Head of caudate nucleus (tissue), 42 donors: ENCODE results near the gene OCIAD2.
"Not testable (repeated sequence)": the region's sequence is repeated elsewhere in the genome, so short reads cannot be mapped to it uniquely, and the experiment has no call there.

ENCODE experiments used
- DNase-seq, 42 donors: peaks; one replicate each; pipeline versions ENCODE4 v3.0.0 to v3.0.0-alpha.2; 2020 to 2021; ENCODE audit warnings: mixed read lengths in 7 of 42
- intact Hi-C: fragments of 100-400 bp; cut with DNase I; formaldehyde crosslinking; loops from one replicate; pipeline ENCODE4 v1.15.0; 2022

The OCIAD2 gene

GRCh38 chr4:48909697-48910096, 3.1 kb upstream of the OCIAD2 start:
- DNase-seq, result peak in 31 of 42 donors; percentile 23 to 84 (median 51)
- intact Hi-C loops, result no loop called here

- intact Hi-C loops, result no loop called here
- DNase-seq, result no peak
Observed at GRCh38 chr4:48908687-48909086, 2.1 kb upstream of the OCIAD2 start.

GRCh38 chr4:48907706-48908477, 1.3 kb upstream of the OCIAD2 start:
- DNase-seq, result no peak
- intact Hi-C loops, result no loop called here

GRCh38 chr4:48905363-48906015, 1.1 kb downstream of the OCIAD2 start:
- DNase-seq, result no peak
- intact Hi-C loops, result no loop called here

- intact Hi-C loops, result no loop called here
Observed at GRCh38 chr4:48904541-48905142, 1.9 kb downstream of the OCIAD2 start.

DNA sequence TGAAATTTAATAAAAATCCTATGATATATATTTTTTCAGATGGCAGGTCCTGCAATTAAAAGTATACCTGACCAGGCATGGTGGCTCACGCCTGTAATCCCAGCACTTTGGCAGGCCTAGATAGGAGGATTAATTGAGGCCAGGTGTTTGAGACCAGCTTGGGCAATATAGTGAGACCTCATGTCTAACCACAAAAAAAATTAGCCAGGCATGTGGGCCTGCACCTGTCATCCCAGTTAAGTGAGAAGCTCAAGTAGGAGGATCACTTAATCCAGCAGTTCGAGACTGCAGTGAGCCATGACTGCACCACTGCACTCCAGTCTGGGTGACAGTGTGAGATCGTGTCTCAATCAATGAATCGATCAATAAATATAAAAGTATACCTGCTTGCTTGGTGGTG, 2.5 kb downstream of the OCIAD2 start:
- no peak for DNase-seq
- intact Hi-C loops, result no loop called here

More at GRCh38 chr4:48904541-48905142, 1.9 kb downstream of the OCIAD2 start:
- DNase-seq, result no peak

- no peak for DNase-seq
- intact Hi-C loops, result no loop called here
Observed at GRCh38 chr4:48902266-48902665, 4.3 kb downstream of the OCIAD2 start.

DNA sequence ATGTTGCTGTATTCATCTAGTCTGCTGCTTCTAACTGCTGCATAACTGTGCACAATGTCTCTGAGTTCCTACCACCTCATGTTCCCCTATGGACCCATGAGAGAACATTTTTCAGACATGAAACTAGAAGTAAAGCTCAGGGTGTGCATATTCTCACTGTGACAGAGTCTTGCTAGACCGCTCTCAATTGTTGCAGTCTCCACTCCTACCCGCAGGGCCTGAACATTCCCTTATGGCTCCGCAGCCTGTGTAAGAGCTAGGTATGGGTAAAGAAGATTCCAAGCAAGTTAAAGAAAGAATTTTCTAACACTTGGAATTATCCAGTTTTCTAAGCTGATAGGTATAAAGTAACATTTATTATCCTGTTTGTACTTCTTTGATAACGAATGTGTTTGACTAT, 5.4 kb downstream of the OCIAD2 start:
- intact Hi-C loops, result no loop called here

GRCh38 chr4:48899950-48900349, 6.6 kb downstream of the OCIAD2 start:
- peak in 26 of 42 donors; percentile 9 to 74 (median 34) for DNase-seq
- intact Hi-C loops, result no loop called here

More for the DNA sequence above, 5.4 kb downstream of the OCIAD2 start:
- no peak for DNase-seq

GRCh38 chr4:48899432-48899749, 7.2 kb downstream of the OCIAD2 start:
- intact Hi-C loops, result no loop called here
- no peak for DNase-seq

DNA sequence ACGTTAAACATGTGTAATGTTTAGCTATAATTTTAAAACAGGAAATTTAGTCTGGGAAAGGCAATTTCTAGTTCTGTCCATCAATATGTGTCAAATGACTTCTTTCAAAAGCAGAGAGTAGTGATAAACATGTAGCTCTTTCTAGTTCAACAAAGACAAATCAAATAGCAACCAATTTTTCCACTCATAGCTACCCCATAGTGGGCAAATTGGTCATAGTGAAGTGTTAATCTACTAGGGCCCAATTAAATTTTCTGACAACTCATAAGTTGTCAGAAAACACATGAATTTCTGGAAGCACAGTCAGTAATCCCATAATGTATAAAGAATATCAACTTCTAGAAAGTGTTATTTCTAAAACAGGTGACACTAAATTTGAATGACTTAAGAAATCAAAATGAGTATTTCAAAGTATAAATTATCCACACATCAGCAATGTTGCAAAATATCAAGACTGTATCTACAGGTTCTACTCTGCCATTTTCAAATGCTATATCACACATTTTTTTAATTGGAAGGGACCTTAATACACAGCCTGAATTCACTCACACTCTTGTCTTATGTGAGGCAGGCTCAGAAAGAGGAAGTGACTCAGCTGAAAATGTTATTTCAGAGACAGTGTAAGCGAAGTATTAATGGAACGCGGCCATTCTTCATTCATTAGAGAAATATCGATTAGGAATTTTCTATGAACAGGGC, 7.7 kb downstream of the OCIAD2 start:
- intact Hi-C loops, result no loop called here
- no peak for DNase-seq

GRCh38 chr4:48896845-48897244, 9.7 kb downstream of the OCIAD2 start:
- intact Hi-C loops, result no loop called here
- DNase-seq, result peak in 9 of 42 donors; percentile 14 to 59 (median 39)

DNA sequence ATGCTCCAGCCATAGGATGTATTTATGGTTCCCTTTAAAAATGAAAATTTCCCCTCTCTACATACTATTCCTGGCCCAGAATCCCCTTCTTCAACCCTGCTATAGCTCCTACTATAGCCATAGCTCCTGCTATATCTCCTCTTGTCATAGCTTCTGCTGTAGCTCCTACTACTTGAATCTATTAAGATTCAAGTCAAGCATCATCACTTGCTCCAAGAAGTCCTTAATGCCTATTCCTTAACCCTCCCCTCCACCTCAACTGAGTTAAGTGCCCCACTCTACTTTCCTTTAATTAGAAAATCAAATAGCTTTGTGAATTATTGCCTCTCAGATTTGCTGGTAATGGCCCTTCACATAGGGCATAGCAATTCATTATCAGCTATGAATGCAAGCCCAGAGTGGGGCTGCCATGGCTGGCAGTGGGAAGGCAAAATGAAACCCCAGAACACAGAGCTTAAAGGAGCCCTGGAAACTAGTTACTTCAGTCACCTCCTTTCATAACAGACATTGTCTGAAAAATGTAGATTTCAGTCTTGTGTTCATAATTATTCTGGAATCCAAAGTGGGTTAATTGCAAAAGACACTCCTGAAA, 15.4 kb downstream of the OCIAD2 start:
- no peak for DNase-seq
- intact Hi-C loops, result no loop called here

- intact Hi-C loops, DNase-seq: not testable (repeated sequence)
Observed at GRCh38 chr4:48889750-48890149, 16.8 kb downstream of the OCIAD2 start.

- DNase-seq, intact Hi-C loops: not testable (repeated sequence)
Observed at GRCh38 chr4:48881646-48882045, 24.9 kb downstream of the OCIAD2 start.

GRCh38 chr4:48879561-48880442, 26.8 kb downstream of the OCIAD2 start:
- no peak for DNase-seq

DNA sequence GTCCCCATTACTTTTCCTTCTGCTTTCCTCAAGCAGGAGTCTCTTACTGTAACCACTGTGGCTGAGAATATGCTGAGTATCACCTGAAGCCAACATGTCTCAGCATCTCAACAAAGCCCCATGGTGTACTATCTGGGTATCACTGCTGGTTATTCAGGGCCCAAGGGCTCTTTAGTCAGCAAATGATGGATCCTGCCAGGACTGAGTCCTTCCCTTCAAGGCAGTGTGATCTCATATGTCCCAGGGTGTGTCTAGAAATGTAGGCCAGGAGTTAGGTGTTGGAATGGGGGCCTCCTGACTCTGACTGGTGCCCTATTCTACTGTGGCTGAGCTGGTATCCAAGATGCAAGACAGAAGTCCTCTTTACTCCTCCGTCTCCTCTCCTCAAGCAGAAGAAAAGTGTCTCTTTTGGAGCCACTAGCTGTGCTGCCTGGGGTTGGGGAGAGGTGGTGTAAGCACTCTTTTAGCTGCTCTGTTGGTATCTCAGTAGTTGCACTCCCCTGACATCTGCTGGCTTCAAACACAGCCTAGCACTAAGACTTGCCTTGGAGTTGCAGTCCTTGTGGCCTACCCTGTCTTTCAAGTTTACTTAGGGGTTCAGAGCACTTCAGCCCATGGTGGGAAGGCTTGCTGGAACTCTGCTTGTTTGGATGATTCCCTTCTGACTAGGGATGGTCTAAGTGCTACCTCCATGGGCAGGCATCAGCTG, 28.6 kb downstream of the OCIAD2 start:
- intact Hi-C loops, result no loop called here
- peak in 13 of 42 donors; percentile 11 to 51 (median 21) for DNase-seq

More at GRCh38 chr4:48879561-48880442, 26.8 kb downstream of the OCIAD2 start:
- intact Hi-C loops, result no loop called here

DNA sequence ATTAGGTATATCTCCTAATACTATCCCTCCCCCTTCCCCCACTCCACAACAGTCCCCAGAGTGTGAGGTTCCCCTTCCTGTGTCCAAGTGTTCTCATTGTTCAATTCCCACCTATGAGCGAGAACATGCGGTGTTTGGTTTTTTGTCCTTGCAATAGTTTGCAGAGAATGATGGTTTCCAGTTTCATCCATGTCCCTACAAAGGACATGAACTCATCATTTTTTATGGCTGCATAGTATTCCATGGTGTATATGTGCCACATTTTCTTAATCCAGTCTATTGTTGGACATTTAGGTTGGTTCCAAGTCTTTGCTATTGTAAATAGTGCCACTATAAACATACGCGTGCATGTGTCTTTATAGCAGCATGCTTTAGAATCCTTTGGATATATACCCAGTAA, 41.9 kb downstream of the OCIAD2 start:
- intact Hi-C loops, DNase-seq: not testable (repeated sequence)
